IMR-90 (cell line): ENCODE measurements around the gene P3H1. TPM values are rescaled to one million over a fixed set of nuclear protein-coding genes. Genes with fewer than 3 reads are reported as not detected.

Experiments
- ATAC-seq: fragments of 200-7000 bp; cut with Tn5 transposase; 2 replicates; pipeline ENCODE4 v1.9.1; 2020; ENCODE audit warnings: low read depth, mild to moderate bottlenecking, moderate library complexity
- BruUV-seq: library from RNA; stranded (reverse); fragments of 400-500 nt; replicated peaks from 2 replicates; lab custom pipeline; 2021; lab: Mats Ljungman, UMichigan
- CTCF ChIA-PET: fragments of 300-600 bp; formaldehyde crosslinking; extraction: SDS; loops from one replicate; lab custom pipeline; 2021; ENCODE audit warnings: antibody characterized with exemption; lab: Yijun Ruan, JAX
- POLR2A ChIA-PET: fragments of 300-600 bp; sonication (Branson Sonifier 250); formaldehyde crosslinking; loops from one replicate; lab custom pipeline; 2022; ENCODE audit warnings: antibody characterized with exemption; ENCODE audit not compliant: unreplicated experiment; lab: Charles Lee
- DNase-seq: peaks from one replicate; pipeline ENCODE4 v3.0.0; 2013
- H2AFZ ChIP-seq: replicated peaks from 2 replicates; pipeline ENCODE3; 2013; ENCODE audit warnings: low read length, mild to moderate bottlenecking; ENCODE audit not compliant: poor library complexity
- H2AK5ac ChIP-seq: 2 replicates; pipeline ENCODE4 v1.6.1; 2013; ENCODE audit warnings: low read depth, low read length, inconsistent platforms
- H2AK9ac ChIP-seq: replicated peaks from 2 replicates; pipeline ENCODE3; 2013; ENCODE audit warnings: mild to moderate bottlenecking, low read depth, low read length, moderate library complexity; ENCODE audit not compliant: poor library complexity
- H2BK120ac ChIP-seq: 2 replicates; pipeline ENCODE4 v1.6.1; 2013; ENCODE audit warnings: low read depth, low read length, inconsistent platforms
- H2BK15ac ChIP-seq: 3 replicates; pipeline ENCODE4 v1.6.1; 2013; ENCODE audit warnings: low read depth, low read length, inconsistent platforms
- H2BK20ac ChIP-seq: 2 replicates; pipeline ENCODE4 v1.6.1; 2013; ENCODE audit warnings: low read depth, mild to moderate bottlenecking, inconsistent platforms, low read length, moderate library complexity
- H2BK5ac ChIP-seq: 2 replicates; pipeline ENCODE4 v1.6.1; 2013; ENCODE audit warnings: mild to moderate bottlenecking, low read depth, low read length, inconsistent platforms; ENCODE audit not compliant: poor library complexity, severe bottlenecking
- H3K14ac ChIP-seq: replicated peaks from 2 replicates; pipeline ENCODE4 v1.6.1; 2013; ENCODE audit warnings: low read depth, low read length, inconsistent platforms
- H3K18ac ChIP-seq: 2 replicates; pipeline ENCODE4 v1.6.1; 2013; ENCODE audit warnings: low read depth, low read length, control low read depth
- H3K23ac ChIP-seq: 2 replicates; pipeline ENCODE4 v1.6.1; 2013; ENCODE audit warnings: low read depth, low read length, inconsistent platforms
- H3K27ac ChIP-seq: 2 replicates; pipeline ENCODE4 v1.5.1; 2013; ENCODE audit warnings: mild to moderate bottlenecking, control low read depth, low read length; ENCODE audit not compliant: insufficient read depth
- H3K27me3 ChIP-seq: 2 replicates; pipeline ENCODE4 v1.6.1; 2013; ENCODE audit warnings: low read length; ENCODE audit not compliant: control insufficient read depth, insufficient read depth
- H3K36me3 ChIP-seq: 2 replicates; pipeline ENCODE4 v1.6.1; 2013; ENCODE audit warnings: low read length, mixed read lengths; ENCODE audit not compliant: control insufficient read depth, insufficient read depth
- H3K4ac ChIP-seq: 2 replicates; pipeline ENCODE4 v1.6.1; 2013; ENCODE audit warnings: low read depth, low read length, inconsistent platforms
- H3K4me1 ChIP-seq: 2 replicates; pipeline ENCODE4 v1.6.1; 2013; ENCODE audit warnings: low read length, mixed read lengths; ENCODE audit not compliant: control insufficient read depth, insufficient read depth
- H3K4me2 ChIP-seq: 2 replicates; pipeline ENCODE4 v1.6.1; 2013; ENCODE audit warnings: low read depth, mild to moderate bottlenecking, control low read depth, low read length, moderate library complexity
- H3K4me3 ChIP-seq: 2 replicates; pipeline ENCODE4 v1.5.1; 2013; ENCODE audit warnings: low read depth, mild to moderate bottlenecking, control low read depth, low read length, moderate library complexity; ENCODE audit not compliant: insufficient read depth
- H3K56ac ChIP-seq: 2 replicates; pipeline ENCODE4 v1.6.1; 2013; ENCODE audit warnings: low read length, inconsistent platforms; ENCODE audit not compliant: insufficient read depth; ENCODE audit errors: extremely low read depth
- H3K79me1 ChIP-seq, 2 experiments: 2 replicates each; pipeline ENCODE4 v1.6.1; 2013; ENCODE audit warnings: low read length in 2 of 2, inconsistent platforms in 1 of 2, low read depth in 1 of 2
- H3K9ac ChIP-seq: 2 replicates; pipeline ENCODE4 v1.6.1; 2013; ENCODE audit warnings: low read depth, low read length, control low read depth
- H3K9me1 ChIP-seq: 2 replicates; pipeline ENCODE4 v1.6.1; 2013; ENCODE audit warnings: low read length, inconsistent platforms; ENCODE audit not compliant: insufficient read depth
- H3K9me3 ChIP-seq: 2 replicates; pipeline ENCODE4 v1.6.1; 2013; ENCODE audit warnings: low read length; ENCODE audit not compliant: control insufficient read depth, insufficient read depth
- H4K20me1 ChIP-seq: 2 replicates; pipeline ENCODE4 v1.6.1; 2013; ENCODE audit warnings: low read length, inconsistent platforms; ENCODE audit not compliant: insufficient read depth
- H4K5ac ChIP-seq: 2 replicates; pipeline ENCODE4 v1.6.1; 2013; ENCODE audit warnings: mild to moderate bottlenecking, low read depth, low read length, control low read depth
- H4K8ac ChIP-seq, 2 experiments: 2 replicates each; pipeline ENCODE4 v1.6.1; 2013; ENCODE audit warnings: low read depth in 2 of 2, low read length in 2 of 2, control low read depth in 1 of 2, inconsistent platforms in 1 of 2
- H4K91ac ChIP-seq: 2 replicates; pipeline ENCODE4 v1.6.1; 2013; ENCODE audit warnings: low read depth, low read length, inconsistent platforms; ENCODE audit not compliant: insufficient read depth
- MAZ ChIP-seq: IDR thresholded peaks from 2 replicates; pipeline ENCODE4 v1.6.1; 2012; ENCODE audit warnings: low read depth, mild to moderate bottlenecking, low read length, improper control_type of control experiment, moderate library complexity, borderline replicate concordance
- MXI1 ChIP-seq: IDR thresholded peaks from 2 replicates; pipeline ENCODE4 v1.6.1; 2012; ENCODE audit warnings: low read depth, mild to moderate bottlenecking, low read length, moderate library complexity, borderline replicate concordance
- NFE2L2 ChIP-seq: fragments of 150-350 bp; IDR thresholded peaks from 2 replicates; pipeline ENCODE4 v1.6.1; 2016; ENCODE audit warnings: low read depth, mild to moderate bottlenecking, low read length
- RCOR1 ChIP-seq: IDR thresholded peaks from 2 replicates; pipeline ENCODE4 v1.6.1; 2012; ENCODE audit warnings: mild to moderate bottlenecking, low read length, improper control_type of control experiment; ENCODE audit not compliant: insufficient replicate concordance
- RFX5 ChIP-seq: IDR thresholded peaks from 2 replicates; pipeline ENCODE4 v1.8.0; 2012; ENCODE audit warnings: low read depth, mild to moderate bottlenecking, low read length, moderate library complexity
- WGBS, 2 experiments: methylation state at CpG; one replicate each; pipeline versions ENCODE4 v1.1.5 to v1.1.7; 2013; ENCODE audit warnings: missing lambda C conversion rate in 2 of 2; ENCODE audit not compliant: insufficient read length in 1 of 2; ENCODE audit errors: extremely low coverage in 2 of 2; 5-methylcytosine and 5-hydroxymethylcytosine counted together
- dilution Hi-C: fragments of 300-500 bp; cut with HindIII; formaldehyde crosslinking; loops from one replicate; pipeline ENCODE4 v1.14.3; 2018; ENCODE audit warnings: low sequenced_read_pairs; ENCODE audit not compliant: unreplicated experiment
- in situ Hi-C: fragments of 300-500 bp; cut with MboI; formaldehyde crosslinking; loops from 3 replicates; pipeline ENCODE4 v1.14.3; 2019; ENCODE audit warnings: low sequenced_read_pairs, inconsistent platforms, mixed read lengths
- intact Hi-C: fragments of 100-400 bp; cut with micrococcal nuclease; formaldehyde crosslinking; loops from 2 replicates; pipeline ENCODE4 v1.10.0; 2022
- polyA plus RNA-seq, 3 experiments: library from polyadenylated mRNA; depleted of rRNA; stranded (reverse); fragments of >200 nt; gene quantifications; 2 replicates each; pipeline ENCODE4 v1.2.3, GENCODE V29; 2012; ENCODE audit warnings: low replicate concordance in 1 of 3
- total RNA-seq: library from RNA; depleted of rRNA; stranded (reverse); fragments of >200 nt; gene quantifications from 2 replicates; pipeline ENCODE4 v1.2.3, GENCODE V29; 2012
- TF ChIP-seq, protein P1 (sequence below): fragments of 150-350 bp; IDR thresholded peaks from 2 replicates; pipeline ENCODE4 v1.6.1; 2017; ENCODE audit warnings: mild to moderate bottlenecking, antibody characterized with exemption, low read length, low read depth
- TF ChIP-seq, protein P2 (sequence below): conservative IDR thresholded peaks from 2 replicates; pipeline ENCODE4 v1.5.1; 2012; ENCODE audit warnings: mild to moderate bottlenecking, low read depth, low read length, improper control_type of control experiment

The P3H1 gene
- total and polyA plus RNA-seq, 2 of the 4 experiments (the other 2 are of a cell fraction): 108 to 210 TPM

DNA sequence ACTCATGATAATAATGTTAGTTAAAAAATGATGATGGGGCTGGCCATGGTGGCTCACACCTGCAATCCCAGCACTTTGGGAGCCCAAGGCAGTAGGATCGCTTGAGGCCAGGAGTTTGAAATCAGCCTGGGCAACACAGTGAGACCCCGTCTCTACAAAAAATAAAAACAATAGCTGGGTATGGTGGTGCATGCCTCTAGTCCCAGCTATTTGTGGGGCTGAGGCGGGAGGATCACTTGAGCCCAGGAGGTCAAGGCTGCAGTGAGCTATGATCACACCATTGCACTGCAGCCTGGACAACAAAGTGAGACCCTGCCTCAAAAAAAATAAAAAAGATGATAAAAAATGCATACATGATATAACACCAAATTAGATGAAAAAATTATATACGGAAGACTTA is 5.3 kb downstream of the P3H1 start:
- H2AFZ ChIP-seq: no peak overlapping the region
- H4K5ac ChIP-seq: no peak overlapping the region
- no peak overlapping the region for H2BK15ac ChIP-seq
- H4K8ac ChIP-seq: no peak overlapping the region
- H3K18ac ChIP-seq: no peak overlapping the region
- H3K14ac ChIP-seq: no peak overlapping the region
- no CpG with 5 or more reads among the region's 4 CpGs for WGBS, 2 experiments
- ChIA-PET CTCF (no interaction called here), POLR2A (interaction anchor here (0.6 kb wide), 1 partner anchor 39 kb away, joined by 5 read pairs; no protein-coding TSS in a partner anchor)
- intact Hi-C loops (loop anchor here (10.0 kb wide), 1 partner anchor 427 kb away; the partner anchor contains the start of gene FOXJ3), dilution Hi-C loops (no loop called here), in situ Hi-C loops (no loop called here)
- H3K9me1 ChIP-seq: peaks cover 7% of the 10 kb centered on the region
- no peak overlapping the region for H2BK5ac ChIP-seq
- no peak overlapping the region for H2AK9ac ChIP-seq
- H3K23ac ChIP-seq: no peak overlapping the region
- H3K56ac ChIP-seq: no peak overlapping the region
- no peak overlapping the region for H2AK5ac ChIP-seq
- H3K79me1 ChIP-seq: peaks cover 21 to 34% of the 10 kb centered on the region in 2 experiments
- no peak for TF ChIP-seq RFX5
- TF ChIP-seq, protein P1, sequence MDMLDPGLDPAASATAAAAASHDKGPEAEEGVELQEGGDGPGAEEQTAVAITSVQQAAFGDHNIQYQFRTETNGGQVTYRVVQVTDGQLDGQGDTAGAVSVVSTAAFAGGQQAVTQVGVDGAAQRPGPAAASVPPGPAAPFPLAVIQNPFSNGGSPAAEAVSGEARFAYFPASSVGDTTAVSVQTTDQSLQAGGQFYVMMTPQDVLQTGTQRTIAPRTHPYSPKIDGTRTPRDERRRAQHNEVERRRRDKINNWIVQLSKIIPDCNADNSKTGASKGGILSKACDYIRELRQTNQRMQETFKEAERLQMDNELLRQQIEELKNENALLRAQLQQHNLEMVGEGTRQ: no peak
- TF ChIP-seq RCOR1: no peak
- TF ChIP-seq, protein P2, sequence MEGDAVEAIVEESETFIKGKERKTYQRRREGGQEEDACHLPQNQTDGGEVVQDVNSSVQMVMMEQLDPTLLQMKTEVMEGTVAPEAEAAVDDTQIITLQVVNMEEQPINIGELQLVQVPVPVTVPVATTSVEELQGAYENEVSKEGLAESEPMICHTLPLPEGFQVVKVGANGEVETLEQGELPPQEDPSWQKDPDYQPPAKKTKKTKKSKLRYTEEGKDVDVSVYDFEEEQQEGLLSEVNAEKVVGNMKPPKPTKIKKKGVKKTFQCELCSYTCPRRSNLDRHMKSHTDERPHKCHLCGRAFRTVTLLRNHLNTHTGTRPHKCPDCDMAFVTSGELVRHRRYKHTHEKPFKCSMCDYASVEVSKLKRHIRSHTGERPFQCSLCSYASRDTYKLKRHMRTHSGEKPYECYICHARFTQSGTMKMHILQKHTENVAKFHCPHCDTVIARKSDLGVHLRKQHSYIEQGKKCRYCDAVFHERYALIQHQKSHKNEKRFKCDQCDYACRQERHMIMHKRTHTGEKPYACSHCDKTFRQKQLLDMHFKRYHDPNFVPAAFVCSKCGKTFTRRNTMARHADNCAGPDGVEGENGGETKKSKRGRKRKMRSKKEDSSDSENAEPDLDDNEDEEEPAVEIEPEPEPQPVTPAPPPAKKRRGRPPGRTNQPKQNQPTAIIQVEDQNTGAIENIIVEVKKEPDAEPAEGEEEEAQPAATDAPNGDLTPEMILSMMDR: no peak
- TF ChIP-seq MAZ: no peak
- no peak for TF ChIP-seq MXI1
- TF ChIP-seq NFE2L2: no peak
- DNase-seq: no peak
- H3K4me2 ChIP-seq: no peak overlapping the region
- no peaks in the 10 kb centered on the region for H3K9me3 ChIP-seq
- no peak overlapping the region for H4K91ac ChIP-seq
- H3K4me3 ChIP-seq: no peak overlapping the region
- no peaks in the 10 kb centered on the region for H3K27me3 ChIP-seq
- H2BK20ac ChIP-seq: no peak overlapping the region
- no TSS peak for BruUV-seq
- no peak for ATAC-seq
- H3K4me1 ChIP-seq: no peaks in the 10 kb centered on the region; the same call in 1 of the 2 replicates
- no peak overlapping the region for H3K27ac ChIP-seq
- no peak overlapping the region for H3K4ac ChIP-seq
- peaks cover 32% of the 10 kb centered on the region for H4K20me1 ChIP-seq
- no peak overlapping the region for H3K9ac ChIP-seq
- peaks cover 31% of the 10 kb centered on the region for H3K36me3 ChIP-seq
- no peak overlapping the region for H2BK120ac ChIP-seq
